Breast epithelium (tissue), 3 donors: ENCODE results near the gene ETV2.
"Not testable (repeated sequence)": the region's sequence is repeated elsewhere in the genome, so short reads cannot be mapped to it uniquely, and the experiment has no call there.

Source experiments
- CTCF ChIP-seq, 3 donors: fragments of 450-650 bp; IDR thresholded peaks; one replicate each; pipeline ENCODE4 v1.5.1; 2016 to 2017; ENCODE audit warnings: antibody characterized with exemption in 3 of 3, mild to moderate bottlenecking in 3 of 3, moderate library complexity in 3 of 3
- POLR2A ChIP-seq: fragments of 450-650 bp; IDR thresholded peaks from one replicate; pipeline ENCODE4 v1.6.1; 2016; ENCODE audit warnings: antibody characterized with exemption, mild to moderate bottlenecking, moderate library complexity

- not testable (repeated sequence) for TF ChIP-seq CTCF (IDR thresholded peaks at IDR 0.05); POLR2A
Measured at GRCh38 chr19:35607170-35607569, 34.4 kb upstream of the ETV2 start.
